Myocyte (in vitro differentiated cells): ENCODE results near the gene CFAP210. TPM values are rescaled to one million over a fixed set of nuclear protein-coding genes. Genes with fewer than 3 reads are reported as not detected.
"Not testable (repeated sequence)": the region's sequence is repeated elsewhere in the genome, so short reads cannot be mapped to it uniquely, and the experiment has no call there.

Experiments
- DNase-seq: peaks from one replicate; pipeline ENCODE4 v3.0.0-alpha.2; 2012; ENCODE audit warnings: low read depth
- total RNA-seq: library from RNA; depleted of rRNA; stranded (reverse); fragments of >200 nt; gene quantifications from 2 replicates; pipeline ENCODE4 v1.2.3, GENCODE V29; 2014

Gene CFAP210
- total RNA-seq, 1 donor from 2014 or later = not detected

GRCh38 chr2:169712791-169713227, 18.6 kb upstream of the CFAP210 start:
- DNase-seq = no peak

DNA sequence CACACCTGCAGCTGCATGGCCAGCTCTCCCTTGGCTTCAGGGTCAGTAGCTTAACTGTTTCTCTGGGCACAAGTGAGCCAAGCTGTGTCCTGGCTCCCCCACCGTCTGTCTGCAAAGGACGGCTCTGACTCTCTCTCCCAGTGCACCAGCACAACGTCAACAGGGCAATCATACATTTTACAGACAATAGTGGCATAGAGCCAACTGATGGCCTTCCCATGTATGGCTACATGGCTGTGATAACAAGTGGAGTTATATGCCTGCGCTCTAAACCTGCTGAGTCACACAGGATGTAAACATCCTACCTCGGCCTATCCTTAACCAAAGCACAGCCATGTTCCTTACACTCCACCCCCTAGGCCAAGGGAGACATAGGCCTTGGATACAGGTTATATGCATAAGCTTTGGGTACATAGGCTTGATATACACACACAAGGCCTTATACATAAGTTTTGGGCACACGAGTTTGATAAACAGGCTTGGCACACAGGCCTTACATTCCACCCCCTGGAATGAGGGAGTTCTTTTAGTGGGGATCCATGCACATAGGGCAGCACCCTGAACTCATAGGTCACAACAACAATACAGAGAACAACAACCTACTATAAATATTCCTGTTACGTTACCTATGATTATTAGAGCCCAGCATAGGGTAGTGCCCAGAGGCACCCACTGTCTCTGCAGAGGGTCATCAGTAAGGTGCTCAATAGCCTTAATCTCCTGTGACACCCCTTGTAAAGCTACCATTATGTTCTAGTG, 17.7 kb upstream of the CFAP210 start:
- no peak for DNase-seq

- DNase-seq = no peak
Measured at GRCh38 chr2:169709981-169710380, 15.8 kb upstream of the CFAP210 start.

DNA sequence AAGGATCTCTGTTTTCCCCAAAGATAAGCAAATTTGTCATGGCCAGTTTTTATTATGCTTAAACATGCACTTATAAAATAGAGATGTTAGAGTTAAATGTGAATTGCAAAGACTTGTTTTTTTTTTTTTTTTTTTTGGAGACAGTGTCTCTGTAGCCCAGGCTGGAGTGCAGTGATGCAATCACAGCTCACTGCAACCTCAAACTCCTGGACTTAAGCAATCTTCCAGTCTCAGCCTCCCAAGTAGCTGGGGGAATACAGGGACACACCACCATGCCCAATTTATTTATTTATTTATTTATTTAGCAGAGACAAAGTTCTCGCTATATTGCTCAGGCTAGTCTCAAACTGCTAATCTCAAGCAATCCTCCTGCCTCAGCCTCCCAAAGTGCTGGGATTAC, 15.1 kb upstream of the CFAP210 start:
- no peak for DNase-seq

- DNase-seq = no peak
Measured at GRCh38 chr2:169707626-169708025, 13.4 kb upstream of the CFAP210 start.

GRCh38 chr2:169705927-169706326, 11.7 kb upstream of the CFAP210 start:
- DNase-seq = no peak

- no peak for DNase-seq
Measured at GRCh38 chr2:169704160-169704708, 10.0 kb upstream of the CFAP210 start.

GRCh38 chr2:169702996-169703395, 8.8 kb upstream of the CFAP210 start:
- DNase-seq = no peak

- not testable (repeated sequence) for DNase-seq
Measured at GRCh38 chr2:169699173-169699572, 5.0 kb upstream of the CFAP210 start.

DNA sequence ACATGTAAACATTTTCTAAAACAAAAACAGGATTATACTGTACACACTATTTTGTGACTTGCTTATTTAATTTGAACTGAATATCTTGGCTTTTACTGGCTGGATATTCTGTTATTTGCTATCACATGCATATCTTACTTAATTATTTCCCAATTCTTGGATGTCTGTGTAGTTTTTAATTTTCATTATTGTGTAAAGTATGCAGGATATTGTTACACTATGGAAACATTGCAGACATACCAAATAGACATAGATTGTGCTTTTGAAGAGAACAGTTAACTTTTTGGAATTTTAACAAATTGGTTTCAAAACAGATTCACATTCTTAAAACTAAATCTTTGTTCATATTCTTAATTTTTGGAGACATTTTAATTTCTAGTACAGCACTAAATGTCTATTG, 2.2 kb upstream of the CFAP210 start:
- DNase-seq = no peak

GRCh38 chr2:169694894-169695260, 672 bp upstream of the CFAP210 start:
- no peak for DNase-seq

DNA sequence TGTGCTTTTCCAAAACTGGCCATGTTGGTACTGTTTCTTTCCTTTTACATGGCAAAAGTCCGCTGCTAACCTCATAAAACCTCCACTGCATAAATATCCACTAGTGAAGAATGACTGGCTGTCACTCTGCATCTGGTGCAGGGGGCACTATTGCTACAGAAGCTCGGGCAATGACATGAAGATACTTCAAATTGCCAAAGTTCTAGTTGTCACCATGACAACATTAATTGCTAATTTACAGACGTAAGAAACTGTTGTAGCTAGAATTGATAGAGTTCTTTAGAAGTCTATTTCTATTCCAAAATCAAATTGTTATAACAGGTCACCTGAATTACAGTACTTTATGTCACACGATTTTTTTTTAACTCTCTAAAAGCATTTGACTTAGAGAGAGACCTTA, 845 bp downstream of the CFAP210 start:
- DNase-seq = no peak

GRCh38 chr2:169692718-169693117, 1.5 kb downstream of the CFAP210 start:
- DNase-seq = no peak

DNA sequence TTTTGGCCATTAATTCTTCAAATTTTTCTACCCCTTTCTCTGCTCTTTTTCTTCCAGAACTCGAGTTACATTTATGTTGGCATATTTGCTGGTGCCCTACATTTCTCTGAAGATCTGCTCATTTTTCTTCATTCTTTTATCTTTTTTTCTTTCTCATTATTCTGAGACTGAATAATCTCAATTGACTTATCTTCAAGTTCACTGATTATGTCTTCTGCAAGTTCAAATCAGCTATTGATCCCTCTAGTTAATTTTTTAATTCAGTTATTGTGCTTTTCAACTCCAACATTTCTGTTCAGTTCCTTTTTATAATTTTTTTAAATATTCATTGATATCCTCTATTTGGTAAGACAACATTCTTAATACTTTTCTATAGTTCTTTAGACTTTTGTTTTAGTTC, 3.2 kb downstream of the CFAP210 start:
- no peak for DNase-seq

GRCh38 chr2:169687943-169688342, 6.3 kb downstream of the CFAP210 start:
- DNase-seq = not testable (repeated sequence)

DNA sequence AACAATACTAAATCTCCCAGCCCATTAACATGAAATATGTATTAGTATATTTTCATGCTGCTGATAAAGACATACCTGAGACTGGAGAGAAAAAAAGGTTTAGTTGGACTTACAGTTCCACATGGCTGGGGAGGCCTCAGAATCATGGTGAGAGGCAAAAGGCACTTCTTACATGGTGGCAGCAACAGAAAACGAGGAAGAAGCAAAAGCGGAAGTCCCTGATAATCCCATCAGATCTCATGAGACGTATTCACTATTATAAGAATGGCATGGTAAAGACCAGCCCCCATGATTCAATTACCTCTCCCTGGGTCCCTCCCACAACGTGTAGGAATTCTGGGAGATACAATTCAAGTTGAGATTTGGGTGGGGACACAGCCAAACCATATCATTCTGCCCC, 7.4 kb downstream of the CFAP210 start:
- not testable (repeated sequence) for DNase-seq

- DNase-seq = not testable (repeated sequence)
Measured at GRCh38 chr2:169684712-169685111, 9.5 kb downstream of the CFAP210 start.

DNA sequence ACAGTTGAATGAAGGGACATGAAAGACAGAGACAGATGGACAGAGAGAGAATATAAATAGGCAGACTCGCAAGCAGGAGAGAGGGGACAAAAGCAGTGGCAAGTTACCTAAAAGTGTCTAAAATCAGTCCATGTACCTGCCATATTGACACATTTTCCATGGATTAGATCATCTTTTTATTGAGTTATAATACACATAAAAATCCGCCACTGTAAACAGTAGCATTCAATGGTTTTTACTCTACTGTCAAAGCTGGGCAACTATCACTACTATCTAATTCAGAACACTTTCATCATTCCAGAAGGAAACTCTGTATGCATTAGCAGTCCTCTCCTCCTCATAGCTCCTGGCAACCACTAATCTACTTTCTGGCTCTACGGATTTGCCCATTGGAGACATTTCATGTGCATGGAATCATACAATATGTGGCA, 10.1 kb downstream of the CFAP210 start:
- DNase-seq = peak; percentile 66

DNA sequence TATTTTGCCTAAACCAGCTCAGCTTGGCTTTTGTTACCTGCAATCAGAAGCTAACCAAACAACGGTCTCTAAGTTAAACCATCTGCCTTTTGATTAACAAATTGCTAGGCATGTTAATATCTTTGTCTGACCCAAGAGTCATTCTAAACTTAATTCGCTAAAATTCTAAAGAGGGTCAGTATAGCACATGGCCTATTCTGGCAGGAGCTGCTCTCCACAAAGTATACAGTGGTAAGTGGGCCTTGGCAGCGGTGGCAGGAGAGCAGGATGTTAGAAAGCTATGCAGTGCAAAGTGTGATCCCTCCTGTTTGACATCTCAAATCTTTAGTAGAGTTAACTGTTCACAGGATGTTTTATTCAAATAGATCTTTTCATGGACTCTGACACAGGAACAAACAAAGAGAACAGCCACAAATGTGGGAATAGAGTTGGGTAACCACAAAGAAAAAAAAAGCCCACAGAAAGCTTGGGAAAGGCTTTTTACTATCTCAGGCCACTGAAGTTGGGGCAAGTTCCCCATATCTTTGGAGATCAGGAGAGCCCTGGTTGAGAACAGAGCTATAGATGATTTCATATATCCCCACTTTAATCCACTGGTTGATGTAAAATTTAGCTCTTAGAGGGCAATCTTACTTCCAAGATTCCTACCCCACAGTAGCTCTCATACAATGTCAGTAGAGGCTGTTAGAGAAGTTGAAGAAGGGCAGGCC, 10.6 kb downstream of the CFAP210 start:
- no peak for DNase-seq

- DNase-seq = no peak
Measured at GRCh38 chr2:169683054-169683424, 11.2 kb downstream of the CFAP210 start.

DNA sequence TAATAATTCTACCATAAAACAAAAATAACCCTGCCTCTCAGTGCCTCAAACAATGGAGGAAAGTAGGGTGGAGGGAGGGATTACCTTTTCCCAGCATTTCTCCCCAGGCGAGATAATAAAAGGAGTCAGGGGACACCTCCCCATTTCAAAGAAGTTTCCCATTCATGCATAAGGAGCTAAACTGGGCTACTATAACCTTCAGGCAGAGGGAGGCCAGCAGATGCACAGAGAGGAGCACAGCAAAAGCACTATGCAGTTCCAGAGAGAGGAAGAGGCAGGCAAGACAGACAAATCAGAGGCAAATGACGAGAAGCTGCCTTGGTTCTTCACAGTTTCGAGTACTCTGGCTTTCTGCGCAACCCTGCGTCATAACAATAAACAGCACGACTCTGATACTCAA, 17.4 kb downstream of the CFAP210 start:
- no peak for DNase-seq

DNA sequence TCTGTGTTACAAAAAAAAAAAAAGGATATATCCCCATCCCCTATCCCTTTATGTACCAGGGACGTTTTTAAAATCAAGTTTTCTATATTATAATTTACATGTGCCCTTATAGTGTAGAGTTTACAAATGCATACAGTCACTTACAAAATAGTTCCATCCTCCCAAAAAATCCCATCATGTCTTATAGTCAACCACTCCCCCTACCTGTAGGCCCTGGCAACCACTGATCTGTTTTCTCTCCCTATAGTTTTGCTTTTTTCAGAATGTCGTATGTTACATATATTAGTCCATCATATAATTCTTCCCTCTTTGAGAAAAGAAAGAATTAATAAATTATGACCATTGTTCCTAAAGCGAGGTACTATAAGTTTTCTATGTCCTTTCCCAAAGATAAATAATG, 17.8 kb downstream of the CFAP210 start:
- no peak for DNase-seq

DNA sequence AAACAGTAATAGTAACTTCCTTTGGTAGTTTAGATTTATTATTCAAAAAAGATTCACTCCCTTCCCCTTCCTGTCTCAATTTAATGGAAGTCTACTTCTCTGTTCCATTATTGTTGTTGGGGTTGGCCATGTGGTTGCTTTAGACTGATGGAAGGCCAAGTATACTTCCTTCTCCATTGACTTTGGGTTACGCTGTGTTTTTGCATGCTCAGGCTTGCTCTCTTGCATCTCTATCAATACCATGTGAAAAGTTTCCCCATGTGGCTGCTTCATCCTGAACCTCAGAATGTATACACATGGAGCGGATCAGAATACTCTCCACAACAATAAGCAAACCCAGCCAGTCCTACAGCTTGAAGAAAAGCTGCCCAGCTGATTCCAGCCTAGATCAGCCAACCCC, 20.3 kb downstream of the CFAP210 start:
- no peak for DNase-seq
